K562 (cell line): ENCODE results near the gene VPS13D. TPM values are rescaled to one million over a fixed set of nuclear protein-coding genes. Genes with fewer than 3 reads are reported as not detected.
A peak's percentile ranks its signal among the peaks of the same experiment; 100 is the strongest.

ENCODE experiments used
- FOXM1 ChIP-seq, 2 experiments: fragments of 450-650 bp in 1 of 2; sonication (generic) in 1 of 2; formaldehyde crosslinking in 1 of 2; IDR thresholded peaks; 2 replicates each; pipeline versions ENCODE4 v1.6.1 to v1.9.0; 2017 to 2022; ENCODE audit warnings: low read depth in 2 of 2, mild to moderate bottlenecking in 2 of 2, missing genetic modification reagents in 1 of 2, moderate library complexity in 1 of 2
- NFIC ChIP-seq: fragments of 450-650 bp; IDR thresholded peaks from 2 replicates; pipeline ENCODE4 v1.6.1; 2017; ENCODE audit warnings: mild to moderate bottlenecking, inconsistent platforms
- RERE ChIP-seq: sonication (generic); formaldehyde crosslinking; IDR thresholded peaks from 2 replicates; pipeline ENCODE4 v1.8.0; 2023; ENCODE audit warnings: missing genetic modification reagents, mild to moderate bottlenecking, borderline replicate concordance
- STAT5A ChIP-seq: IDR thresholded peaks from 2 replicates; pipeline ENCODE4 v1.6.1; 2012; ENCODE audit warnings: low read length, inconsistent platforms, borderline replicate concordance
- STAT6 ChIP-seq: sonication (generic); formaldehyde crosslinking; IDR thresholded peaks from 2 replicates; pipeline ENCODE4 v1.8.1; 2023; ENCODE audit warnings: mild to moderate bottlenecking, missing genetic modification reagents
- TSHZ1 ChIP-seq: fragments of 250-450 bp; sonication (Bioruptor Pico); IDR thresholded peaks from 2 replicates; pipeline ENCODE4 v1.4.0; 2020; ENCODE audit warnings: mild to moderate bottlenecking, moderate library complexity
- ZBTB43 ChIP-seq: sonication (generic); formaldehyde crosslinking; IDR thresholded peaks from 2 replicates; pipeline ENCODE4 v1.8.0; 2023; ENCODE audit warnings: mild to moderate bottlenecking, missing genetic modification reagents
- polyA plus RNA-seq, 8 experiments: library from polyadenylated mRNA; depleted of rRNA in 4 of 8; stranded (reverse) in 5 of 8; unstranded in 3 of 8; fragments of >200 nt; fragmentation: Nextera tagmentation in 2 of 8; fragmentation: Illumina TruSeq in 1 of 8; extraction: Ambion mirVana in 2 of 8; extraction: Trizol in 1 of 8; gene quantifications; 2 replicates each; pipeline versions ENCODE4 v1.2.1 to v1.2.3, GENCODE V29; 2011 to 2014; ENCODE audit warnings: inconsistent platforms in 1 of 8, missing spikeins in 1 of 8
- total RNA-seq, 7 experiments: library from RNA; depleted of rRNA in 6 of 7; stranded (reverse); fragments of >200 nt in 6 of 7; fragmentation: Illumina TruSeq in 2 of 7; extraction: Trizol in 2 of 7; gene quantifications; 2 replicates each; pipeline versions ENCODE4 v1.2.1 to v1.2.3, GENCODE V29; 2011 to 2021; ENCODE audit warnings: low replicate concordance in 1 of 7

Gene VPS13D
- total and polyA plus RNA-seq, 9 of the 15 experiments (the other 6 are each of a cell fraction or from before 2014, with no cell fraction given) = 6.1 to 51.5 (median 38.5) TPM

GRCh38 chr1:12472156-12472797 lies 242.4 kb downstream of the VPS13D start (continued):
- TF ChIP-seq TSHZ1 = 0 out of 2 replicates have a peak, but pooled peaks have one; percentile 21
- 0 out of 2 replicates have a peak, but pooled peaks have one; percentile 43 for TF ChIP-seq RERE (CRISPR knock-in tag)
- 0 out of 2 replicates have a peak, but pooled peaks have one; percentile 1 for TF ChIP-seq STAT5A
- TF ChIP-seq FOXM1 (IDR thresholded peaks at IDR 0.05; ENCODE audit: low read depth) = no peak
- TF ChIP-seq FOXM1 (CRISPR knock-in tag; IDR thresholded peaks at IDR 0.05; ENCODE audit: low read depth) = no peak
- TF ChIP-seq ZBTB43 = no peak
- TF ChIP-seq NFIC = peak; percentile 66
- TF ChIP-seq STAT6 = 0 out of 2 replicates have a peak, but pooled peaks have one; percentile 23
